Mucosa of rectum (tissue), 2 donors: ENCODE results near the gene DCLRE1B.

Source experiments
- H3K27ac ChIP-seq, 2 donors: one replicate each; pipeline ENCODE4 v1.7.0; 2013; ENCODE audit warnings: inconsistent platforms in 2 of 2, low read depth in 2 of 2, low read length in 2 of 2
- H3K27me3 ChIP-seq, 2 donors: one replicate each; pipeline ENCODE4 v1.7.0; 2013; ENCODE audit warnings: low read length in 2 of 2; ENCODE audit not compliant: control insufficient read depth in 2 of 2, insufficient read depth in 2 of 2
- H3K36me3 ChIP-seq, 2 donors: one replicate each; pipeline ENCODE4 v1.7.0; 2013; ENCODE audit warnings: low read length in 2 of 2; ENCODE audit not compliant: control insufficient read depth in 2 of 2, insufficient read depth in 2 of 2
- H3K4me1 ChIP-seq, 2 donors: one replicate each; pipeline ENCODE4 v1.7.0; 2013; ENCODE audit warnings: low read length in 2 of 2, mild to moderate bottlenecking in 1 of 2; ENCODE audit not compliant: control insufficient read depth in 2 of 2, insufficient read depth in 2 of 2
- H3K4me3 ChIP-seq, 2 donors: one replicate each; pipeline ENCODE4 v1.7.0; 2013; ENCODE audit warnings: low read length in 2 of 2
- H3K9ac ChIP-seq, 2 donors: one replicate each; pipeline ENCODE4 v1.7.0; 2013; ENCODE audit warnings: low read length in 2 of 2, low read depth in 1 of 2, mild to moderate bottlenecking in 1 of 2
- H3K9me3 ChIP-seq, 2 donors: one replicate each; pipeline ENCODE4 v1.7.0; 2013; ENCODE audit warnings: low read length in 2 of 2; ENCODE audit not compliant: control insufficient read depth in 2 of 2
- donor health status: healthy.
- donor health status: Normal muscosa, but diverticular disease.

Gene DCLRE1B

GRCh38 chr1:113934511-113935055 is 29.5 kb downstream of the DCLRE1B start:
- Histone ChIP-seq H3K9me3 (no peaks in the 10 kb centered on the region), H3K27me3 (no peaks in the 10 kb centered on the region), H3K27ac (no peak overlapping the region), H3K36me3 (no peaks in the 10 kb centered on the region), H3K4me1 (peaks cover 25 to 31% of the 10 kb centered on the region in 2 donors), H3K9ac (no peak overlapping the region), H3K4me3 (no peak overlapping the region)

GRCh38 chr1:113935176-113935575 is 30.1 kb downstream of the DCLRE1B start:
- H3K9me3 ChIP-seq, result no peaks in the 10 kb centered on the region
- H3K4me1 ChIP-seq, result peaks cover 29 to 31% of the 10 kb centered on the region in 2 donors
- H3K4me3 ChIP-seq, result no peak overlapping the region
- H3K27me3 ChIP-seq, result no peaks in the 10 kb centered on the region
- H3K9ac ChIP-seq, result no peak overlapping the region
- H3K27ac ChIP-seq, result no peak overlapping the region
- H3K36me3 ChIP-seq, result no peaks in the 10 kb centered on the region

DNA sequence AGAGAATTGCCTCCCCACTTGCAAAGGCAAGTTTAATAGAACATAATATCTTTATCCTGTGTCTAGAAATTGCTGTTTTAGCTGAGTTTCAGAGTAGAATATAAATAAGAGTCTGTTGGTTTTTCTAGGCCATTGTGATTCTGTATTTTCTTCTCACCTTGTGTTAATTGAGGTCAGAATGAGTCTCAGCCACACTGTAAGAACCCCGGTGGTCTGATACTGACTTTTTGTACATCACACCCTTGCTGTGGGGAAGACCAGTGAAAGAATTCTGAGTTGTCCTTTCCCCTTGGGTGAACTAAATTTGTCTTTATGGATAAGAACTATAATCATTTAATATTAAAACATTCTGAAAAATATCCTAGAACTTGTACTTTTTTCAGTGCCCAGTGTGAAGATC is 30.8 kb downstream of the DCLRE1B start:
- H3K36me3 ChIP-seq, result peaks cover 7% of the 10 kb centered on the region in 2 donors
- peaks cover 22 to 23% of the 10 kb centered on the region in 2 donors for H3K4me1 ChIP-seq

GRCh38 chr1:113937146-113937545 is 32.0 kb downstream of the DCLRE1B start:
- H3K4me1 ChIP-seq, result peaks cover 11 to 12% of the 10 kb centered on the region in 2 donors
- H3K36me3 ChIP-seq, result peaks cover 7 to 13% of the 10 kb centered on the region in 2 donors
- H3K4me3 ChIP-seq, result no peak overlapping the region
- no peak overlapping the region for H3K9ac ChIP-seq
- no peaks in the 10 kb centered on the region for H3K27me3 ChIP-seq
- H3K9me3 ChIP-seq, result no peaks in the 10 kb centered on the region
- H3K27ac ChIP-seq, result no peak overlapping the region

More for the DNA sequence above, 30.8 kb downstream of the DCLRE1B start:
- Histone ChIP-seq H3K27me3 (no peaks in the 10 kb centered on the region), H3K9me3 (no peaks in the 10 kb centered on the region), H3K27ac (no peak overlapping the region), H3K9ac (no peak overlapping the region), H3K4me3 (no peak overlapping the region)

GRCh38 chr1:113938192-113938591 is 33.1 kb downstream of the DCLRE1B start:
- Histone ChIP-seq H3K27me3 (no peaks in the 10 kb centered on the region), H3K9me3 (no peaks in the 10 kb centered on the region), H3K4me3 (no peak overlapping the region), H3K36me3 (peaks cover 13% of the 10 kb centered on the region in 2 donors), H3K9ac (no peak overlapping the region), H3K27ac (no peak overlapping the region), H3K4me1 (peaks cover 4 to 6% of the 10 kb centered on the region in 2 donors)

DNA sequence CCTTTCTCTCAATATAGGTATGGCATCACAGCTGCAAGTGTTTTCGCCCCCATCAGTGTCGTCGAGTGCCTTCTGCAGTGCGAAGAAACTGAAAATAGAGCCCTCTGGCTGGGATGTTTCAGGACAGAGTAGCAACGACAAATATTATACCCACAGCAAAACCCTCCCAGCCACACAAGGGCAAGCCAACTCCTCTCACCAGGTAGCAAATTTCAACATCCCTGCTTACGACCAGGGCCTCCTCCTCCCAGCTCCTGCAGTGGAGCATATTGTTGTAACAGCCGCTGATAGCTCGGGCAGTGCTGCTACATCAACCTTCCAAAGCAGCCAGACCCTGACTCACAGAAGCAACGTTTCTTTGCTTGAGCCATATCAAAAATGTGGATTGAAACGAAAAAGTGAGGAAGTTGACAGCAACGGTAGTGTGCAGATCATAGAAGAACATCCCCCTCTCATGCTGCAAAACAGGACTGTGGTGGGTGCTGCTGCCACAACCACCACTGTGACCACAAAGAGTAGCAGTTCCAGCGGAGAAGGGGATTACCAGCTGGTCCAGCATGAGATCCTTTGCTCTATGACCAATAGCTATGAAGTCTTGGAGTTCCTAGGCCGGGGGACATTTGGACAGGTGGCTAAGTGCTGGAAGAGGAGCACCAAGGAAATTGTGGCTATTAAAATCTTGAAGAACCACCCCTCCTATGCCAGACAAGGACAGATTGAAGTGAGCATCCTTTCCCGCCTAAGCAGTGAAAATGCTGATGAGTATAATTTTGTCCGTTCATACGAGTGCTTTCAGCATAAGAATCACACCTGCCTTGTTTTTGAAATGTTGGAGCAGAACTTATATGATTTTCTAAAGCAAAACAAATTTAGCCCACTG is 35.5 kb downstream of the DCLRE1B start:
- H3K27ac ChIP-seq, result peak overlapping the region in 1 of 2 donors; percentile 44
- no peaks in the 10 kb centered on the region for H3K27me3 ChIP-seq
- H3K4me3 ChIP-seq, result peak overlapping the region in 1 of 2 donors; percentile 29
- no peaks in the 10 kb centered on the region for H3K9me3 ChIP-seq
- no peak overlapping the region for H3K9ac ChIP-seq
- peaks cover 0 to 3% of the 10 kb centered on the region in 2 donors for H3K4me1 ChIP-seq
- H3K36me3 ChIP-seq, result peaks cover 13 to 14% of the 10 kb centered on the region in 2 donors

- H3K4me1 ChIP-seq, result peaks cover 3 to 5% of the 10 kb centered on the region in 2 donors
- no peaks in the 10 kb centered on the region for H3K9me3 ChIP-seq
- H3K27me3 ChIP-seq, result no peaks in the 10 kb centered on the region
- no peak overlapping the region for H3K9ac ChIP-seq
- H3K27ac ChIP-seq, result no peak overlapping the region
- H3K36me3 ChIP-seq, result peaks cover 13 to 14% of the 10 kb centered on the region in 2 donors
- no peak overlapping the region for H3K4me3 ChIP-seq
Measured at GRCh38 chr1:113941245-113941559, 36.1 kb downstream of the DCLRE1B start.

GRCh38 chr1:113942527-113942926 is 37.4 kb downstream of the DCLRE1B start:
- peaks cover 14 to 17% of the 10 kb centered on the region in 2 donors for H3K4me1 ChIP-seq
- H3K9ac ChIP-seq, result no peak overlapping the region
- H3K27me3 ChIP-seq, result no peaks in the 10 kb centered on the region
- H3K9me3 ChIP-seq, result no peaks in the 10 kb centered on the region
- no peak overlapping the region for H3K4me3 ChIP-seq
- peaks cover 13 to 14% of the 10 kb centered on the region in 2 donors for H3K36me3 ChIP-seq
- H3K27ac ChIP-seq, result no peak overlapping the region

DNA sequence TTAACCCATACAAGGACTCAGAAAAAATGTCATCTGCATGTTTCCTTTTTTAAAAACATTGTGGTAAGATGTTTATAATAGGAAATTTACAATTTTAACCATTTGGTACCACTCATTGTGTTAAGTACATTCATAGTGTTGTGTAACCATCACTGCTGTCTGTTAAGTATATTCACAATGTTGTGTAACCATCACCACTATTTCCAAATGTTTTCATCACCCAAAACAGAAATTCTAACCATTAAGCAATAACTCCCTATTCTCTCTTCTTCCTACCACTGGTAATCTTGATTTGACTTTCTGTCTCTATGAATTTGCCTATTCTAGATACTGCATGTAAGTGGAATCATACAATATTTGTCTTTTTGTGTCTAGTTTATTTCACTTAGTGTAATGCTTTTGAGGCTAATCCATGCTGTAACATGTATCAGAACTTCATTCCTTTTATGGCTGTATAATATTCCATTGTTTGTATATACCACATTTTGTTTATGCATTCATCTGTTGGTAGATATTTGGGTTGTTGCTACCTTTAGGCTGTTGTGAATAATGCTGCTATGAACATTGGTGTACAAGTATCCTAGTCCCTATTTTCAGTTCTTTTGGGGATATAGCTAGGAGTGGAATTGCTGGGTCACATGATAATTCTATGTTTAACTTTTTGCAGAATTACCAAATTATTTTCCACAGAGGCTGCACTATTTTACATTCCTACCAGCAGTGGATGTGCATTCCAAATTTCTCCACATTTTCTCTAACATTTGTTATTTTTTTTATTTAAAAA is 38.1 kb downstream of the DCLRE1B start:
- no peaks in the 10 kb centered on the region for H3K27me3 ChIP-seq
- H3K36me3 ChIP-seq, result peaks cover 13 to 14% of the 10 kb centered on the region in 2 donors
- no peak overlapping the region for H3K9ac ChIP-seq
- peaks cover 20 to 23% of the 10 kb centered on the region in 2 donors for H3K4me1 ChIP-seq
- H3K27ac ChIP-seq, result no peak overlapping the region
- H3K4me3 ChIP-seq, result no peak overlapping the region
- no peaks in the 10 kb centered on the region for H3K9me3 ChIP-seq

DNA sequence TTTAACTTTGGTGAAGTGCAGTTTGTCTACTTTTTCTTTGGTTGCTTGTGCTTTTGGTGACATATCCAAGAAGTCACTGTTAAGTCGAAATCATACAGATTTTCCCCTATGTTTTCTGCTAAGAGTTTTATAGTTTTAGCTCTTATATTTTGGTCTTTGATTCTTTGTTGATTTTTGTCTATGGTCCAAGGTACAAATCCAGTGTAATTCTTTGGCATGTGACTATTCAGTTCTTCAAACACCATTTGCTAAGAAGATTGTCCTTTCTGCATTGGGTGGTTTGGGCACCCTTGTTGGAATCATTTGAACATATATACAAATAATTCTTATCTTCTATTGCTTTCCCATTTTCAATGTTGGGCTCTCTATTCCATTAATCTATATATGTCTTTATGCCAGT is 40.2 kb downstream of the DCLRE1B start:
- H3K4me1 ChIP-seq, result peaks cover 17 to 26% of the 10 kb centered on the region in 2 donors
- H3K4me3 ChIP-seq, result no peak overlapping the region
- peaks cover 12 to 13% of the 10 kb centered on the region in 2 donors for H3K36me3 ChIP-seq
- H3K27ac ChIP-seq, result no peak overlapping the region
- no peak overlapping the region for H3K9ac ChIP-seq
- no peaks in the 10 kb centered on the region for H3K9me3 ChIP-seq
- H3K27me3 ChIP-seq, result no peaks in the 10 kb centered on the region
